ENCODE data around the gene TMEM272.

TMEM272 gene

GRCh38 chr13:51770681-51771417 is 74.1 kb downstream of the TMEM272 start:
- DNase-seq (no peak), ATAC-seq (ENCODE audit: insufficient read depth, low read depth) (no peak)
- H4K20me1 ChIP-seq (ENCODE audit: insufficient read depth, low read length) = no peaks in the 10 kb centered on the region
- H3K36me3 ChIP-seq (ENCODE audit: insufficient read depth, low read length) = no peaks in the 10 kb centered on the region
- H3K4me2 ChIP-seq (ENCODE audit: insufficient read depth, low read length) = no peak overlapping the region
- no peaks in the 10 kb centered on the region for H3K27me3 ChIP-seq (ENCODE audit: insufficient read depth, low read length, poor library complexity)
- no peak overlapping the region for H3K27ac ChIP-seq (ENCODE audit: low read length)
- TF ChIP-seq EZH2 (IDR thresholded peaks at IDR 0.05; ENCODE audit: borderline replicate concordance, low read depth, low read length, severe bottlenecking) (no peak), CTCF (IDR thresholded peaks at IDR 0.05; ENCODE audit: borderline replicate concordance, extremely low read depth, low read length, poor library complexity, severe bottlenecking) (no peak)
- no peak overlapping the region for H2AFZ ChIP-seq (ENCODE audit: low read depth, low read length)
- H3K4me1 ChIP-seq (ENCODE audit: insufficient read depth, low read length) = no peaks in the 10 kb centered on the region
- no peaks in the 10 kb centered on the region for H3K9me3 ChIP-seq (ENCODE audit: insufficient read depth, low read length, severe bottlenecking)
- H3K9ac ChIP-seq (ENCODE audit: low read depth, low read length) = no peak overlapping the region
- no peak overlapping the region for H3K4me3 ChIP-seq (ENCODE audit: low read depth in 1 of 2, low read length in 2 of 2)
- H3K79me2 ChIP-seq (ENCODE audit: insufficient read depth, low read length) = no peaks in the 10 kb centered on the region

GRCh38 chr13:51770160-51770559 is 74.8 kb downstream of the TMEM272 start:
- H3K9me3 ChIP-seq (ENCODE audit: insufficient read depth, low read length, severe bottlenecking) = no peaks in the 10 kb centered on the region
- H3K36me3 ChIP-seq (ENCODE audit: insufficient read depth, low read length) = no peaks in the 10 kb centered on the region
- no peak overlapping the region for H3K9ac ChIP-seq (ENCODE audit: low read depth, low read length)
- no peak for ATAC-seq (ENCODE audit: insufficient read depth, low read depth)
- no peaks in the 10 kb centered on the region for H3K27me3 ChIP-seq (ENCODE audit: insufficient read depth, low read length, poor library complexity)
- H3K79me2 ChIP-seq (ENCODE audit: insufficient read depth, low read length) = no peaks in the 10 kb centered on the region
- H2AFZ ChIP-seq (ENCODE audit: low read depth, low read length) = no peak overlapping the region
- no peak overlapping the region for H3K4me2 ChIP-seq (ENCODE audit: insufficient read depth, low read length)
- TF ChIP-seq EZH2 (IDR thresholded peaks at IDR 0.05; ENCODE audit: borderline replicate concordance, low read depth, low read length, severe bottlenecking) (no peak), CTCF (IDR thresholded peaks at IDR 0.05; ENCODE audit: borderline replicate concordance, extremely low read depth, low read length, poor library complexity, severe bottlenecking) (no peak)
- no peaks in the 10 kb centered on the region for H4K20me1 ChIP-seq (ENCODE audit: insufficient read depth, low read length)
- H3K27ac ChIP-seq (ENCODE audit: low read length) = no peak overlapping the region
- no peak for DNase-seq
- H3K4me3 ChIP-seq (ENCODE audit: low read depth in 1 of 2, low read length in 2 of 2) = no peak overlapping the region
- no peaks in the 10 kb centered on the region for H3K4me1 ChIP-seq (ENCODE audit: insufficient read depth, low read length)

GRCh38 chr13:51769455-51770127 is 75.4 kb downstream of the TMEM272 start:
- Histone ChIP-seq H3K27ac (ENCODE audit: low read length) (no peak overlapping the region), H2AFZ (ENCODE audit: low read depth, low read length) (no peak overlapping the region), H3K4me3 (ENCODE audit: low read depth in 1 of 2, low read length in 2 of 2) (no peak overlapping the region), H4K20me1 (ENCODE audit: insufficient read depth, low read length) (no peaks in the 10 kb centered on the region), H3K79me2 (ENCODE audit: insufficient read depth, low read length) (no peaks in the 10 kb centered on the region), H3K9me3 (ENCODE audit: insufficient read depth, low read length, severe bottlenecking) (no peaks in the 10 kb centered on the region), H3K36me3 (ENCODE audit: insufficient read depth, low read length) (no peaks in the 10 kb centered on the region), H3K4me1 (ENCODE audit: insufficient read depth, low read length) (no peaks in the 10 kb centered on the region), H3K4me2 (ENCODE audit: insufficient read depth, low read length) (no peak overlapping the region), H3K9ac (ENCODE audit: low read depth, low read length) (no peak overlapping the region), H3K27me3 (ENCODE audit: insufficient read depth, low read length, poor library complexity) (no peaks in the 10 kb centered on the region)
- TF ChIP-seq CTCF (IDR thresholded peaks at IDR 0.05; ENCODE audit: borderline replicate concordance, extremely low read depth, low read length, poor library complexity, severe bottlenecking) (no peak), EZH2 (IDR thresholded peaks at IDR 0.05; ENCODE audit: borderline replicate concordance, low read depth, low read length, severe bottlenecking) (no peak)
- ATAC-seq (ENCODE audit: insufficient read depth, low read depth) (no peak), DNase-seq (no peak)
